A673 (cell line): ENCODE measurements around the gene PSMB8. TPM values are rescaled to one million over a fixed set of nuclear protein-coding genes. Genes with fewer than 3 reads are reported as not detected.
"Not testable (repeated sequence)": the region's sequence is repeated elsewhere in the genome, so short reads cannot be mapped to it uniquely, and the experiment has no call there.

ENCODE experiments used
- BruUV-seq: library from RNA; stranded (reverse); fragments of 400-500 nt; replicated peaks from 2 replicates; lab custom pipeline; 2021; lab: Mats Ljungman, UMichigan
- CTCF ChIA-PET: fragments of 300-600 bp; sonication (Branson Sonifier 250); formaldehyde crosslinking; loops from one replicate; lab custom pipeline; 2022; ENCODE audit warnings: antibody characterized with exemption; lab: Charles Lee
- POLR2A ChIA-PET: fragments of 300-600 bp; sonication (Branson Sonifier 250); formaldehyde crosslinking; loops from one replicate; lab custom pipeline; 2022; ENCODE audit warnings: antibody characterized with exemption; ENCODE audit not compliant: low non-redundant PET; lab: Charles Lee
- DNase-seq: peaks from one replicate; pipeline ENCODE4 v3.0.0-alpha.2; 2015; ENCODE audit warnings: low spot score
- H3K27ac ChIP-seq: fragments of 200-600 bp; sonication (generic); 2 replicates; pipeline ENCODE4 v1.5.1; 2016; ENCODE audit warnings: mixed run types, low read depth, mild to moderate bottlenecking, mixed read lengths, antibody characterized with exemption, low read length; ENCODE audit not compliant: poor library complexity, severe bottlenecking
- H3K27me3 ChIP-seq: fragments of 200-600 bp; sonication (generic); replicated peaks from 2 replicates; pipeline ENCODE4 v1.6.1; 2017; ENCODE audit warnings: mixed run types, low read depth, mild to moderate bottlenecking, mixed read lengths, antibody characterized with exemption, low read length; ENCODE audit not compliant: insufficient read depth, poor library complexity
- H3K36me3 ChIP-seq: fragments of 200-600 bp; sonication (generic); 2 replicates; pipeline ENCODE4 v1.6.1; 2016; ENCODE audit warnings: mixed run types, mild to moderate bottlenecking, mixed read lengths, antibody characterized with exemption, low read length; ENCODE audit not compliant: insufficient read depth, poor library complexity, severe bottlenecking
- H3K4me1 ChIP-seq: fragments of 200-600 bp; sonication (generic); 2 replicates; pipeline ENCODE4 v1.6.1; 2017; ENCODE audit warnings: mixed run types, mild to moderate bottlenecking, mixed read lengths, antibody characterized with exemption, low read length; ENCODE audit not compliant: insufficient read depth, poor library complexity, severe bottlenecking
- H3K4me3 ChIP-seq: fragments of 200-600 bp; sonication (generic); 2 replicates; pipeline ENCODE4 v1.5.1; 2016; ENCODE audit warnings: low read depth, mixed run types, mild to moderate bottlenecking, mixed read lengths, low read length; ENCODE audit not compliant: poor library complexity, severe bottlenecking
- H3K9me3 ChIP-seq: fragments of 200-600 bp; sonication (generic); 2 replicates; pipeline ENCODE4 v1.6.1; 2016; ENCODE audit warnings: mixed run types, low read depth, mild to moderate bottlenecking, mixed read lengths, antibody characterized with exemption, low read length; ENCODE audit not compliant: poor library complexity, severe bottlenecking
- EZH2 ChIP-seq: fragments of 200-600 bp; sonication (generic); IDR thresholded peaks from 2 replicates; pipeline ENCODE4 v1.6.1; 2017; ENCODE audit warnings: borderline replicate concordance, low read depth, mild to moderate bottlenecking, mixed read lengths, antibody characterized with exemption, low read length; ENCODE audit not compliant: poor library complexity, severe bottlenecking
- intact Hi-C: fragments of 100-400 bp; cut with micrococcal nuclease; formaldehyde crosslinking; loops from one replicate; pipeline ENCODE4 v1.10.0; 2022; ENCODE audit not compliant: unreplicated experiment
- total RNA-seq: library from RNA; stranded (reverse); gene quantifications from 2 replicates; pipeline ENCODE4 v1.2.3, GENCODE V29; 2021
- TF ChIP-seq, protein P1 (sequence below): fragments of 300-800, 200-600 bp; sonication (generic); conservative IDR thresholded peaks from 2 replicates; pipeline ENCODE4 v1.5.1; 2017; ENCODE audit warnings: low read depth, mild to moderate bottlenecking, antibody characterized with exemption, low read length, moderate library complexity, mixed read lengths

The PSMB8 gene
- total RNA-seq, 1 experiment from 2014 or later: 20.2 TPM

- CTCF ChIA-PET: no interaction called here
- POLR2A ChIA-PET: no interaction called here
- BruUV-seq: no TSS peak
- H3K27ac ChIP-seq: no peak overlapping the region
- intact Hi-C loops: no loop called here
- no peak overlapping the region for H3K4me3 ChIP-seq
- H3K4me1 ChIP-seq: no peaks in the 10 kb centered on the region
- H3K27me3 ChIP-seq: no peaks in the 10 kb centered on the region
- H3K9me3 ChIP-seq: no peaks in the 10 kb centered on the region
- H3K36me3 ChIP-seq: no peaks in the 10 kb centered on the region
- no peak for TF ChIP-seq EZH2
- TF ChIP-seq, protein P1, sequence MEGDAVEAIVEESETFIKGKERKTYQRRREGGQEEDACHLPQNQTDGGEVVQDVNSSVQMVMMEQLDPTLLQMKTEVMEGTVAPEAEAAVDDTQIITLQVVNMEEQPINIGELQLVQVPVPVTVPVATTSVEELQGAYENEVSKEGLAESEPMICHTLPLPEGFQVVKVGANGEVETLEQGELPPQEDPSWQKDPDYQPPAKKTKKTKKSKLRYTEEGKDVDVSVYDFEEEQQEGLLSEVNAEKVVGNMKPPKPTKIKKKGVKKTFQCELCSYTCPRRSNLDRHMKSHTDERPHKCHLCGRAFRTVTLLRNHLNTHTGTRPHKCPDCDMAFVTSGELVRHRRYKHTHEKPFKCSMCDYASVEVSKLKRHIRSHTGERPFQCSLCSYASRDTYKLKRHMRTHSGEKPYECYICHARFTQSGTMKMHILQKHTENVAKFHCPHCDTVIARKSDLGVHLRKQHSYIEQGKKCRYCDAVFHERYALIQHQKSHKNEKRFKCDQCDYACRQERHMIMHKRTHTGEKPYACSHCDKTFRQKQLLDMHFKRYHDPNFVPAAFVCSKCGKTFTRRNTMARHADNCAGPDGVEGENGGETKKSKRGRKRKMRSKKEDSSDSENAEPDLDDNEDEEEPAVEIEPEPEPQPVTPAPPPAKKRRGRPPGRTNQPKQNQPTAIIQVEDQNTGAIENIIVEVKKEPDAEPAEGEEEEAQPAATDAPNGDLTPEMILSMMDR: no peak
- no peak for DNase-seq
These were observed 29.7 kb downstream of the PSMB8 start for GRCh38 chr6:32814145-32814544.

- H3K27me3 ChIP-seq: peaks cover 24% of the 10 kb centered on the region
- no peaks in the 10 kb centered on the region for H3K4me1 ChIP-seq
- intact Hi-C loops: no loop called here
- ChIA-PET CTCF (no interaction called here), POLR2A (no interaction called here)
- no peak overlapping the region for H3K27ac ChIP-seq
- H3K36me3 ChIP-seq: no peaks in the 10 kb centered on the region
- no peak for DNase-seq
- no peaks in the 10 kb centered on the region for H3K9me3 ChIP-seq
- TF ChIP-seq, protein P1: no peak
- TF ChIP-seq EZH2: no peak
- BruUV-seq: no TSS peak
- H3K4me3 ChIP-seq: no peak overlapping the region
These were observed 34.7 kb downstream of the PSMB8 start for GRCh38 chr6:32809171-32809570.

GRCh38 chr6:32807020-32807580, 36.7 kb downstream of the PSMB8 start:
- Histone ChIP-seq H3K36me3 (no peaks in the 10 kb centered on the region), H3K27ac (no peak overlapping the region), H3K27me3 (peaks cover 44% of the 10 kb centered on the region), H3K9me3 (no peaks in the 10 kb centered on the region), H3K4me1 (no peaks in the 10 kb centered on the region), H3K4me3 (no peak overlapping the region)
- TF ChIP-seq, protein P1: no peak
- TF ChIP-seq EZH2: no peak
- ChIA-PET CTCF (no interaction called here), POLR2A (no interaction called here)
- BruUV-seq: no TSS peak
- intact Hi-C loops: no loop called here
- DNase-seq: no peak

GRCh38 chr6:32805404-32805803, 38.4 kb downstream of the PSMB8 start:
- DNase-seq, BruUV-seq, H3K4me1 ChIP-seq, POLR2A ChIA-PET, H3K36me3 ChIP-seq, H3K9me3 ChIP-seq, H3K27ac ChIP-seq, CTCF ChIA-PET, H3K4me3 ChIP-seq, intact Hi-C loops: not testable (repeated sequence)
- peaks cover 60% of the 10 kb centered on the region for H3K27me3 ChIP-seq
